GM19397 (cell line): Measurements from ENCODE around the gene KCNH2.
A peak's percentile ranks its signal among the peaks of the same experiment; 100 is the strongest.
"Not testable (repeated sequence)": the region's sequence is repeated elsewhere in the genome, so short reads cannot be mapped to it uniquely, and the experiment has no call there.

Experiments
- ATAC-seq: cut with Tn5 transposase; IDR thresholded peaks from one replicate; pipeline ENCODE4 v1.9.1; 2021; ENCODE audit warnings: mild to moderate bottlenecking, moderate library complexity; ENCODE audit not compliant: unreplicated experiment

The KCNH2 gene

DNA sequence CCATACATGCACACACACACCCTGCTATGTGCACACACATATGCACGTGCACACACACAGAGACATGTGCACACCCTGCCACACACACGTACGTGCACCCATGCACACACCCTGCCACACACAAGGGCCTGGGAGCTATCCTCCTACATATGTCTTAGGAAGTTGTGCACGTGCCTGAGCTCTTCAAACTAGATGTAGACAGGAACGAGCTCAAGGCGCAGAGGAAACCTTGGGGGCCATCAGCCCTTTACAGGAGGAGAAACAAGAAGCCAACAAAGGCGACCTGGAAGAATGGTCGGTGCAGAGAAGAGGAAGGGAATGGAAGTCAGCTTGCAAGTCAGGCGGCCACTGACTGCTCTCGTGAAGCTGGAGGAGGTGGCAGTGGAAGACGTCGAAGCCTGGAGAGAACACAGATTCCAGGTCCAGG is 67.1 kb downstream of the KCNH2 start:
- ATAC-seq = no peak

DNA sequence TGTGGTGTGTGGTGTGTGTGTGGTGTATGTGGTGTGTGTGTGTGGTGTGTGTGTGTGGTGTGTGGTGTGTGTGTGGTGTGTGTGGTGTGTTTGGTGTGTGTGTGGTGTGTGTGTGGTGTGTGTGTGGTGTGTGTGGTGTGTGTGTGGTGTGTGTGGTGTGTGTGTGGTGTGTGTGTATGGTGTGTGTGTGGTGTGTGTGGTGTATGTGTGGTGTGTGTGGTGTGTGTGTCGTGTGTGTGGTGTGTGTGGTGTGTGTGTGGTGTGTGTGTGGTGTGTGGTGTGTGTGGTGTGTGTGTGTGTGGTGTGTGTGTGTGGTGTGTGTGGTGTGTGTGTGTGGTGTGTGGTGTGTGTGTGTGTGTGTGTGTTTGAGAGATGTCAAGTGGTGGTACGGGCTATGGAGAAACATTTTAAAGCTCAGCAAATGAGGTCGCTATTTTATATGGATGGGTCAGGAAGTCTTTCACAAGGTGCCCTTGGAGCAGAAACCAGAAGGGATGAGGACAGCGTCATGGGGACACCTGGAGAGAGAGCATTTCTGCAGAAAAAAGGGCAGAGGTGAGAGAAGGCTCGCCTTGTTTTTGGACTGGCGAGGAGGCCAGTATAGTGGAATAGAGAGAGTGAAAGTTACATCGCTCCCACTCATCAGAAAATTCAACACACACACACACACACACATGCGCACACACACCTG is 67.7 kb downstream of the KCNH2 start:
- ATAC-seq = not testable (repeated sequence)

DNA sequence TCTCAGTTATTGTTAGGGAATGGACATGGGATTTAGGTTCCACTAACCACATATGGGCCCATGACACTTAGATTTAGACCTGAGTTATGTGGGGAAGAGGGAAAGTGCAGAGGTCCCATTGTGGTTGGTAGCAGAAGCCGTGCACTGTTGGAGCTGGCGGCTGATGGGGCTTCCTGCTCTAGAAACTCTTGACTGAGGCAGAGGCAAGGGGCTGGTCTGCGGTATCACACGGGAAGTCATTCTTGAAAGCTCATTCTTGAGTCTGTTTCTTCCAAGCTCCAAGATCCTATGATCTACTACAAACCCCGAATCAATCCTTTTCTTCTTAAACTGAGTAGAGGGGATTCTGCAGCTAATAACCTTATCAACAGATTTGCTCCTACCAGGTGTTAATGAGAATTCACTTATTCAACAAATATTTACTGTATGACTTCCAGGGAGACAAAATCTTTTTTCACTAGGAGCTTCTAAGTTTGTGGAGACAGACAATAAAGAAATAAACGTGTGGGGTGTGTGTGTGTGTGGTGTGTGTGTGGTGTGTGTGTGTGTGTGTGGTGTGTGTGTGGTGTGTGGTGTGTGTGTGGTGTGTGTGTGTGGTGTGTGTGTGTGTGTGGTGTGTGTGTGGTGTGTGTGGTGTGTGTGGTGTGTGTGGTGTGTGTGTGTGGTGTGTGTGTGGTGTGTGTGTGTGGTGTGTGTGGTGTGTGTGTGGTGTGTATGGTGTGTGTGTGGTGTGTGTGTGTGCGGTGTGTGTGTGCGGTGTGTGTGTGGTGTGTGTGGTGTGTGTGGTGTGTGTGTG is 68.7 kb downstream of the KCNH2 start:
- no peak for ATAC-seq

- ATAC-seq = no peak
Measured at GRCh38 chr7:150908173-150908572, 69.9 kb downstream of the KCNH2 start.

DNA sequence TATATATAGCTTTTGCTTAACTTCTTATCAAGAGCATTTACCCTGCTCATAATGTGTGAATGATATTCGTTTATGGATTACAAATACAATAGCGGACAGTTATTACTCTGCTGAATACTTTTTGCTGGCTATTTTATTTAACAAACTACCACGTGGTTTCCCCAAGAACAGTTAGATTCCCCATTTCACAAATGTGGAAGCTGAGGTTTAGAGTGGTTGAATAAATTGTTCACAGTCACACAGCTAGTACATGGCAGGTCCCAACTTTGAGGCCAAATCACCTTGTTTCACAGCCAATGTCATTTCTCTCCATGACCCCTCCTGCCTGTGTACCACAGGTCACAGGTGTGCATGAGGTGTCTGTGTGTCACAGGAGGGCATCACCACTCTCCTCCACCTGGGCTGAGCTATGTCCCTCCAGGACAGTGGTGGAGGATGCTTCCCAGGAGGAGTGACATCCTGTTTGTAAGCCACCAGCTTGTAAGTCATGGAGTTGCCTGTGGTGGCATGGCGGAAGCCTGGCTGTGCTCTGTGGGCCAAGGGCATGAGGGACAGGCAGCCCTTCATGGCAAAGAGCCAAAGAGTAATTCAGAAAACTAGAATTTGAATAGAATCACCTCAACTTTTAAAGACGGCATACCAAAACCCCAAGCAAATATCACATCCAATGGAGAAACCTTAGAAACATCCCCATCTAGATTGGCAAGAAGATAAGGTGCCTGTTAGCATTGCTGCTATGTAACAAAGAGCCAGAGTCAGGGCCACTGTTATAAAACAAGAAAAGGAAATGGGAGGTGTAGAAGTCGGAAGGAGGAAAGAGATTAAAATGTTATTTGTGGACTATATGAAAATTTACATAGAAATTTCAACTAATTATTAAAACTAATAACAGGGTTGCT is 73.9 kb downstream of the KCNH2 start:
- ATAC-seq = no peak

- ATAC-seq = no peak
Measured at GRCh38 chr7:150903606-150904005, 74.5 kb downstream of the KCNH2 start.

- ATAC-seq = no peak
Measured at GRCh38 chr7:150902078-150903033, 75.8 kb downstream of the KCNH2 start.

DNA sequence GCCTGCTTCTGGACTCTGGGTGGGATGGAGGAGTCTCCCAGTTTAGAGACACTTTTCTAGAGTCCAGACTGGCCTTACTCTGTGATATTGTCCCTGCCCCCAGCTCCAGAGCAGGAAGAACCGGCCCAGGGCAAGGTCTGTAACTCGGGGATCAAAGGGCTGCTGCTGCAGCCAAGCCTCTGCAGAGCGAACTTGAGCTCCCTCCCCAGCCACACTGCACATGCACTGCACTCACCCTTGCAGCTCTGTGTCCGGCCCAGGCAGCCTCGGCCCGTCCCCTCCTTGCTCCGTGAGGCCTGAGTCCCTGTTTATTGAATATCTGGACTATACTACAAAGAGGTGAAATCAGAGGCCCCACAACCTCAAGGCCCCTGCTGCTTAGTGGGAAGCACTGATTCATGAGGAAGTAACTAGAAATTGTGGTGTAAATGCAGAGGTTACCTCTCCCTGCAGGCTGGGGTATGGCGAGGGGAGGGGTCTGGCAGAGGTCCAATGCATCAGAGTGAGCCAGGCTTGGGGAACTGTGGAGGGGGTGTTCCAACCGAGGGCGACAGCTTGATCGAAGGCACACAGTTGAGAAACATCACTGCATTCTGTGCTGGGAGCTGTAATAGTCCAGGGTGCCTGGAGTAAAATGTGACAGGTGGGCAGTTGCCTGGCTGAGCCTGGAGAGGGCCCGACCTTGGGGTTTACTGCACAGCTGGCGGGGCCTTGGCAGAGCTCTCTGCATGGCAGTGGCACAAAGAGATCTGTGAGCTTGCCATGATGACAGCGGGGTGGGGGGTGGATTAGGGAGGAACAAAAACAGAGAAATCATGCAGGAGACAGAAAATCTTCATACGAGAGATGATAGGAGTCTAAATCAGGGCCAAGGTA is 76.7 kb downstream of the KCNH2 start:
- ATAC-seq = no peak

DNA sequence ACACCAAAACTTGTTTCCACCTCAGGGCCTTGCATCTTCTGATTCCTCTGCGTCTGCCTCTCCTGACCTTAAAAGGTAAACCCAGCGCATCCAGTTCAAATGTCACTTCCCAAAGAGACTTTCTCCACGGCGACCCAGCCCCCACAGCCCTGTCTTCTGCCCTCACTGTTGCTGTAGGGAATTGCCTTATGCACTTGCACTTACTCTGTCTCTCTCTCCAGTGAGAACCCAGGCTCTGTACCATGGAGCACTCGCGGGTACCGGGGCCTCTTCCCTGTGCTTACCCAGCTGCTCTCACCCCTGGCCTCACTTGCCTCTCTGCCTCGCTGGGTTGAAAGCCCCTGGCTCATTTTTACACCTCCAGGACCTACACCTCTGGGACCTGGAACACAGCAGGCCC is 77.4 kb downstream of the KCNH2 start:
- ATAC-seq = no peak

DNA sequence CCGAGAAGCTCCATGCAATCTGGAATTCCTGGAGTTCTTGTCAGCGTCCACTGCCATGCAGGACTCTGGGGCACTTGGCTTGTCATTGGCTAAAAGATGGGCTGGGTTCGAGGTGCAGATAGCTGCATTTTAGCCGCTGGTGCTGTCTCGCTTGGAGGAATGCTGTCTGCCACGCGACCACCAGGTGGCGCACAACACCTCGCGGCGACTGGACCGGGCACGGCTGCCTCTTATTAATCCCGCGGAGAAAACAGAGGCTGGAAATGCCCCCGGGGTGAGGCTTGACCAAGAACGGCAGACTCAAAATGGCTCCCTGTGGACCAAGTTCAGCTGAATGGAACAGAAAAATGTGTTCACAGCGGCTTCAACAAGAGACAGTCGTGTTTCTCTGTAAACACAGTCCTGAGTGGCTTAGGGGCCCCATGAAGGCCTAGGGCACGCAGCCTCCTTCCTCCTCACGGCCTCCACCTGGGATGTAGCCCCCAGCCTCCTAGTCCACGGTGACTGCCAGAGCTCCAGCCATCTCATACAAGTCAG is 79.6 kb downstream of the KCNH2 start:
- no peak for ATAC-seq

DNA sequence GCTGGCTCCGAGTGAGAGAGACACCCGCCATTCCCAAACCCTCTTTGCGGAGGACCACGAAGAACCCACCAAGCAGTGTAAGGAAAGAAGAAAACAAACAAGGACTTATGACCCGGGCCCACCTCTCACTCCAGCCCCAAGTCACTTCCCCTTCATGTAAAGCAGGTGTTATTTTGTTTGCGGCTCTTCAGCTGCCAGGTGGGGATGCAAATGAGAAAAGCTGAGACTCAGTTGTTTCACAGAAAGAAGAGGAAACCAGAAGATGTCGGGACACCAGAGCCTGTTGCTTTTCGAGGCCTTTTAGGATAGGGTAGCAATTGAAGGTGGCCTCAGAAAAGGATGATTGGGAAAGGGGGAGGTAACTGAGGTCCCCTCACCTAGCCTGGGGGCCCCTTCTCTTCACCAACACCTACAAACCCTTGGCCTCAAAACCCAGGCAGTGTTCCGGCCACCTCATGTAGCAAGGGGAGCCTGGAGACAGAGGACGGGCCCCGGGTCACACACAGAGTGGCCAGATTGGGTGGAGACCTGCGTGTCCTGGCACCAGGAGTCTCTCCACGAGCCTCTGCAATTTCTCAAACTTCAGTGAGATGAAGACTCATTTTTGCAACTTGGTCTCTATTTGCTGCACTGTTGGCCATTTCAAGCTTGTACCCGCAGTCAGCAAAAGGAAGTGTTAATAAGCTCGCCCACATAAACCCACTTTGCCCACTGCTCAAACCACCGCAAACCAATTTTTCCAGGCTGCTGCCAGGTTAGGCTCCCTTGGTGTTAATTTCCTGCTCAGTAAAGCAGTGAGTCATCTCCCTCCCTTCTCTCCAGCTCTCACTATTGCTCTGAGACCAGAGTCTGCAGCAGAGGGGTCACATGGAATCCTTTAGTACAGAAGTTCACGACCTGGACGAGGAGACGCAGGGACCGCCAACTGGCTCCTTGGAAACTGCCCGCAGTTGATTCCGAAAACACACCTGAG is 80.3 kb downstream of the KCNH2 start:
- ATAC-seq = peak; percentile 73

DNA sequence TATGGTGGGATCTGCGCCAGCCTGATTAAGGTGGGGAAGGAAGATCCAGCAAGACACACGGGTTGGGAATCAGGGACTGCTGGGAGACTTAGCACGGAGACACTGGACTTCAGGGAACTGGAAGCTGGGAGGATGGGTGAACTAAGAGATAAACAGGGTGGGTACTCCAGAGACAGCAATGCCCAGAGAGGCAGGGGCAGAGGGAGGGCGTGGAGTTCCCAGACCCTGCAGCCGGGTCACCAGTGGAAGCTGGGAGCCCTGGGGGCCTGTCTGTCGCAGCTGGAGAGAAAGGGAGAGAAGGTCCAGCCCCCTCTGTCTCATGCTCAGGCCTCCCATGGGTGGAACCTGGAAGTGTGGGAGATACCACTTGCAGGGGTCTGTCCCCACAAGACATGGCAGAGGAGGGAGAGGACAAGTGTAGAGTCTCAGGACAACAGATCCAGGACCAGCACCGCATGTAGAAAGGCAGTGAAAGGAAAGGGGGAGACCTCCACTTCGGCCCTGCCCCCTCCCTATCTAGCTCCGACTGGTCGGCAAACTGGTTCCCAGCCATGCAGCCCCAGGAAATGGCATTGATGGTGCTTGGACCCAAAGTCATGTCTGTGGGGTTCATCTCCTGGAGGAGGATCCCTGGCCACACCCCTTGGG is 81.4 kb downstream of the KCNH2 start:
- ATAC-seq = no peak

- no peak for ATAC-seq
Measured at GRCh38 chr7:150895809-150896208, 82.3 kb downstream of the KCNH2 start.
